Adrenal gland (tissue), 5 donors: ENCODE data around the gene CACYBP.
A peak's percentile ranks its signal among the peaks of the same experiment; 100 is the strongest.

Experiments used
- CTCF ChIP-seq, 6 experiments: fragments of 450-650 bp in 4 of 6; fragments of 200-600 bp in 2 of 6; sonication (generic) in 1 of 6; IDR thresholded peaks; 1 replicate in 5 of 6; 2 replicates in 1 of 6; pipeline versions ENCODE4 v1.5.1 to v1.8.0; 2016 to 2021; ENCODE audit warnings: antibody characterized with exemption in 6 of 6, mild to moderate bottlenecking in 2 of 6, moderate library complexity in 1 of 6
- POLR2A ChIP-seq, 2 donors: fragments of 450-650 bp; IDR thresholded peaks; one replicate each; pipeline ENCODE4 v1.6.1; 2017; ENCODE audit warnings: antibody characterized with exemption in 2 of 2, mild to moderate bottlenecking in 2 of 2, moderate library complexity in 1 of 2
- donor health status: DM: no; HTN: no; CAD: no.

- no peak for TF ChIP-seq CTCF (IDR thresholded peaks at IDR 0.05)
- peak; percentile 27 to 50 for TF ChIP-seq POLR2A (IDR thresholded peaks at IDR 0.05)
Observed at GRCh38 chr1:174999936-175000696, at the start of gene CACYBP.
